RPMI7951 (cell line): ENCODE results near the gene MAK. TPM values are rescaled to one million over a fixed set of nuclear protein-coding genes. Genes with fewer than 3 reads are reported as not detected.
"Not testable (repeated sequence)": the region's sequence is repeated elsewhere in the genome, so short reads cannot be mapped to it uniquely, and the experiment has no call there.

Experiments used
- DNase-seq: peaks from one replicate; pipeline ENCODE4 v3.0.0-alpha.2; 2012; ENCODE audit warnings: low read depth
- total RNA-seq: library from RNA; depleted of rRNA; stranded (reverse); fragments of >200 nt; shearing (Covaris generic); gene quantifications from 2 replicates; pipeline ENCODE4 v1.2.3, GENCODE V29; 2014; rRNA removed

Gene MAK, protein sequence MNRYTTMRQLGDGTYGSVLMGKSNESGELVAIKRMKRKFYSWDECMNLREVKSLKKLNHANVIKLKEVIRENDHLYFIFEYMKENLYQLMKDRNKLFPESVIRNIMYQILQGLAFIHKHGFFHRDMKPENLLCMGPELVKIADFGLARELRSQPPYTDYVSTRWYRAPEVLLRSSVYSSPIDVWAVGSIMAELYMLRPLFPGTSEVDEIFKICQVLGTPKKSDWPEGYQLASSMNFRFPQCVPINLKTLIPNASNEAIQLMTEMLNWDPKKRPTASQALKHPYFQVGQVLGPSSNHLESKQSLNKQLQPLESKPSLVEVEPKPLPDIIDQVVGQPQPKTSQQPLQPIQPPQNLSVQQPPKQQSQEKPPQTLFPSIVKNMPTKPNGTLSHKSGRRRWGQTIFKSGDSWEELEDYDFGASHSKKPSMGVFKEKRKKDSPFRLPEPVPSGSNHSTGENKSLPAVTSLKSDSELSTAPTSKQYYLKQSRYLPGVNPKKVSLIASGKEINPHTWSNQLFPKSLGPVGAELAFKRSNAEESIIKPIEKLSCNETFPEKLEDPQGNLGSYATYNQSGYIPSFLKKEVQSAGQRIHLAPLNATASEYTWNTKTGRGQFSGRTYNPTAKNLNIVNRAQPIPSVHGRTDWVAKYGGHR
- total RNA-seq: not detected in 2 replicates

DNA sequence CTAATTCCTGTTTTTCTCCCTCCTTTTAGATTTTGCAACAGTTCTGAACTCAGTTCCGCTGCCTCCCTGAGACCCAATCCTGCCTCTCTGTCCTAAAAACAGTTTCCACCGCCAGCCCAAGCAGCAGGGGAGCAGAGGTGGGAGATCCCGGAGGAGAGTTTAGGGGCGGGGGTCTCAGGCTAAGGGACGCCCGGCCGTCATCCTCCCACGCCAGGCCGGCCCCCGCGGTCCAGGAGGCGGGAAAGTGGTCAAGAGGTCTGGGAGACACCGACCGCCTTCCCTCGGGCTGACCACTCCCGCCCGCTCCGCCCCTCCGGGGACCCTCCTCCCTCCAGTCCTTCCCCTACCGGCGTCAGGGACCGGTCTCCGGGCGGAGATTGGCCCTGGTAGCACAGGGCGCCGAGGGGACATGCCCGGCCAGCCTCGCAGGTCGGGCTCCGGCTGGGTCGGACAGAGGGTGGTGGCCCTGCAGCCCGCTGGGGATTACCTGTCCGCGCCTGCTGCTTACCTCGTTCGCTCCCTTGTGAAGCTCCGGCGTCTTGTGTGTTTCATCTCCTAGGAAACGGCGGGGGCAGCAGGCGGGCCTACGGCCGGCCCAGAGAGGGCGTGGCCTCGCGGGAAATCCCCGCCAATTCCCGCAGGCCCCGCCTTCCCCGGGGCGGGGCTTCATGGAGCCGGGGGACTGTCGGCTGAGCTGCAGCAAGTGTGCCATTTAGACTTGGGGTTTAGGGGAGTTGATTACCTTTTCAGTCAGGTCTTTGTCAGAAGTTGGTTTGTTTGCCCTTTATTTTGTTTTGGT lies at the start of gene MAK:
MAK (minus strand) TSS at position 545 of the 799 bp plus-strand sequence. CDS start 7,891 bp downstream, outside the sequence.
- DNase-seq: peak; percentile 78

DNA sequence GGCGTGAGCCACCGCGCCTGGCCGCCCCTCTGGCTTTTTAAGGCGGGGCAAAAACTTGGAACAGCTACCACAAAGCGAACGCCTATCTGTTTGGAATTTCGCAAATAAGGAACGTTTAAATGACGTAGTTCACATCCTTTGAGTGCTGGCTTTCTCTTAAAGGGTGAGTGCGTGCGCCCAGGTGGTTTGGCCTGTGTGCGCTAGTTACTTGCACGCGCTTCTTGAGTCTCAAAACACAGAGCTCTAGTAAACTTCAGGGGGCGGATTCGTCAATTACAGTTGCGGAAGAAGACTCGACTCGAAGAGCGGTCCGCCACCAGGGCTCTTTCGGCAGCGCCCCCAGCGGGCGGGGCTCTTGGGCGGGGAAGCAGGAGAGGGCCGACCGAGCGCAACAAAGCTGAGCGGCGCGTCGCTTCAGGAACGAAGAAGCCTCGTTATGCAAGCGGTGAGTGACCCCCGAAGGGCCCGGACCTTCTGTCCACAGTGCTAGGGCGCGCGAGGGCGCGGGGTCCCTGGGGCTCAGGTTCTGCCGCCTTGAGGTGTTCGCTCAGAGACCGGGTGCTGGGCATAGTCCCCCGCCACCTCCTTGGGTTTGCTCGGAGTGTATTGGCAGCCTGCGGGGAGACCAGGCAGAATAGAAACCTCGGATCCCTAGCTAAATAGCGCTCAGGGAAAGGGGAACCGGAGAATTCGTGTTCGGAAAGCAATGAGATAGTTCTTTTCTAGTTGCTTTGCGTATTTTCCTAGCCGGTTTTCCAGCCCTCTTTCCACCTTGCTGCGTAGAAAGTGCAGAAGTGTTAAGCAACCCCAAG lies 48.6 kb upstream of the MAK start, which contains the start of gene SYCP2L:
SYCP2L (plus strand) TSS at position 362 of the 812 bp plus-strand sequence; CDS start at position 437, 75 bp downstream.
- peak; percentile 82 for DNase-seq

DNA sequence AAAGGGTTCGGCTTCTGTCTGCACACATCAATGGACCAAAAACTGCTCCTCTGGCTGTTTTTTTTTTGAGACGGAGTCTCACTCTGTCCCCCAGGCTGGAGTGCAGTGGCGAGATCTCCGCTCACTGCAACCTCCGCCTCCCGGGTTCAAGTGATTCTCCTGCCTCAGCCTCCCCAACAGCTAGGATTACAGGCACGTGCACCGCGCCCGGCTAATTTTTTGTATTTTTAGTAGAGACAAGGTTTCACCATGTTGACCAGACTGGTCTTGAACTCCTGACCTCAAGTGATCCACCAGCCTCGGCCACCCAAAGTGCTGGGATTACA lies 48.0 kb upstream of the MAK start:
- DNase-seq: not testable (repeated sequence)

DNA sequence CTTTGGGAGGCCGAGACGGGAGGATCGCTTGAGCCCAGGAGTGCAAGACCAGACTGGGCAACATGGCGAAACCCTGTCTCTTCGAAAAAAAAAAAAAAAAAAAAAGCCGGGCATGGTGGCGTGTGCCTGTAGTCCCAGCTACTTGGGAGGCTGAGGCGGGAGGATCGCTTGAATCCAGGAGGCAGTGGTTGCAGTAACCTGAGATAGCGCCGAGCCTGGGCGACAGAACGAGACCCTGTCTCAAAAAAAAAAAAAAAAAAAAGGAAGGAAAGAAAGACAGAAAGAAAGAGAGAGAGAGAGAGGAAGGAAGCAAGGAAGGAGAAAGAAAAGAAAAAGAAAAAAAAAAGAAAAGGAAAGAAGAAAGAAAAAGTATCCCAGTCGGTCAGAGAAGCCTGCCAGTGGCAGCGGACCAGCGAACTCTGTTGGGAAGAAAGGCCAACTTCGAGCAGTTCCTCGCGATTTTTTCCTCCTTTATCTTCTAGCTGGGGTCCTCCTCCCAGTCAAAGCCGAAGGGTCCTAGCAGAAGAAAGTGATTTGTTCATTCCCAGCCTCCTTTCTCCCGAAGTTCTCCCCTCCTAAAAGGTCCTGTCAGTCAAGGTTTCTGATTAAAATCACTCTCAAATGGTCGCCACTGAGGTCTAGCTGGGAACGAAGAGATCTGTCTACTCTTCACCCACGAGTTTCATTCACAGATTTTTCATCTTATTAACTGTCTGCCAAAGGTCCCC lies 46.1 kb upstream of the MAK start:
- no peak for DNase-seq

DNA sequence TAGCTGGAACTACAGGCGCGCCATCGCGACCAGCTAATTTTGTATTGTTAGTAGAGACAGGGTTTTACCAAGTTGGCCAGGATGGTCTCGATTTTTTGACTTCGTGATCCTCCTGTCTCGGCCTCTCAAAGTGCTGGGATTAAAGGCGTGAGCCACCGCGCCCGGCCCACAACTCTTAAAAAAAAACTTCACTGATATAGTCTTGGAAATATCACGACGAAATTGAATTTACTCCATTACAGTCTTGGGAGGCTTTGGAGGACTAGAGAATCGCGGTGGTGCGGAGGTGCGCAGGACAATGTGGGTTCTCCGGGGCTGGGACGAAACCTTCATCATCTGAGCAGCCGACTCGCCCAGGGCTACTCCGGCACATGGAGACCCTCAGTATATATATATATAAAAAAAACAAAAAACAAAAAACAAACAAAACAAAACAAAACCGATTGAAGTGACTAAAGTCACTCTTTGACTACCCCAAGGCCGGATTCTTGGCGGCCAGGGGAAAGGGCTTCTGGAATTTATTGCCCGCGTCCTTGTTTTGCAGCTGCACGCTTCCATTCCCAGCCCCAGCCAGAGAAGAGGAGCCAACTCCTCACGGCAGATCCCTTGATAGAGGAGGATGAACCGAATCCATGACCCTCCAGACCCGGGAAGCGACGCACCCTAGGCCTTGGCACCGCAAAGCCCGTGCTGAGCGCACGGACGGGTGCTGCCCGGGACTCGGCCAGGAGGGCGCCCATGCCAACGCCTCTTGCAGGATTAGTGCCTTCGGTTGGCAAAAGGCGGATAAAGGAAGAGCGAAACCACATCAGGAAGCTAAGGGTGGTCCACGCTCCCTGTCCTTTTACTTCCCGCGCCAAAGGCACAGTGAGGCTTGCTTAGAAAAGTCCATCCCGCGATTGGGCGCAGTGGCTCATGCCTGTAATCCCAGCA lies 45.2 kb upstream of the MAK start:
- DNase-seq: no peak

DNA sequence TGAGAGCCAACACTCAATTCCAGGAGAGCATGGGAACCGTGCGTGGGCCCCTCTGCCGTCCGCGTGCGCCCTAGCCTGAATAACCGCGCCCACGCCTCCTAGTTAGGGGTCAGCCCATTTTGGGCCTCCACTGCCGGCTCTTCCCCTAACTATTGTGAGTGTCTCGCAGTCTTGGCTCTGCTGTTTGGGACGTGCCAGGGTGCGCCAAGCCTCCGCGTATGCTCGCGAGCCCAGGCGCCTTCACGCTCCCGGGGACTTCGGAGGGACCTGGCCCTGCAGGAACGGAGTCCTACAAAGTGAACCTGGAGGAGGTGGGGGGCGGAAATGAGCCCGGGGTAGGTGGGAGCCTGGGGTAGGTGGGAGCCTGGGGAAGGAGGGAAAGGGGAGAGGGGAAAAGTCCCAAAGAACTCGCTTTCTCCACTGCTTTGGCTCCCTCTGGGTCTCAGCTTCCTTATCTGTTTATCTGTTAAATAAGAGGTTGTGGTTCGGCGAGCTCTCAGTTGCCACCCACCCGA lies 44.4 kb upstream of the MAK start:
- no peak for DNase-seq

DNA sequence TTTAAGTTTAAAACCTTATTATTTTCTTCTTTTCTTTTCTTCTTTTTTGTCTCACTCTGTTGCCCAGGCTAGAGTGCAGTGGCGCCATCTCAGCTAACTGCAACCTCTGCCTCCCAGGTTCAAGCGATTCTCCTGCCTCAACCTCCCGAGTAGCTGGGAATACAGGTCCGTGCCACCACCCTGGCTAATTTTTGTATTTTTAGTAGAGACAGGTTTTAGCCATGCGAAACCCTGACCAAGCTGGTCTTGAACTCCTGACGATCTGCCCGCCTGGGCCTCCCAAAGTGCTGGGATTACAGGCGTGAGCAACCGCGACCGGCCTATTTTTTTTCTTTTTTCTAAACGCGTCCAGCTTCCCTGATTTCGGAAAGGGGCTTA lies 43.9 kb upstream of the MAK start:
- not testable (repeated sequence) for DNase-seq

DNA sequence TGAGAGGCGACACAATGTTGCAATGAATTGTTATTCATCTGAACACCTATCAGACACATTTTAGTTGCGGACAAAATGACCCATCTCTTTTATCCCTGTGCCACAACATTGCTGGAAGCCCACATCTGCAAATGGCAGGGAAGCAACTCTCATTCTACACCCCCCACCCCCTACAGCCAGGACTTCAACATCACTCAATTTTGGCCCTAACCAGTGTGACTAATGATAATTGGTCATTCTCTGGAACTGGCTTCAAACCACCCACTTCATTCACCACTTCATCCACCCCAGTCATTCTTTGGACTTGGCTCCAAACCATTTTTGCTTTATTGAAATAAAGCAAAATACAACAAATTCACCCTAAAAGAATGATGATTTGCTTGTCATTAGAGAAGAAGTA lies 42.0 kb upstream of the MAK start:
- DNase-seq: no peak

DNA sequence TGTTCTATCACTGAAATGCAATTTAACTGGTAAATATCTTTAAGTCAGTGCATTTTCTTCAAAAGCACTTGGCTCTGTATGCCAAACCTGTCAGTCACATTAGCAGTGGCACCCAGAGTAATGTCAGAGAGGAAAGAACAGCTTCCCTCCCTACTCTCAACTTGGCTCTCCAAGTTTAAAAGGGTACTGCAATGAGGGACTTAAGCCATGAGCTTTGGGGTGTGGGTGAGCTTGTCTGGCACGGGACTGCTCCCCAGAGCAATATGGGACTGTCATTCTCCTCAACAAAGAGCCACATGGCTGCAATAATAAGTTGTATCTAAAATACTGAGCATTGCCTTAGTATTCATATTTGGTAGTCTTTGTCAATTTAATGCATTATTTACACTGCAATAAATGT lies 39.5 kb upstream of the MAK start:
- no peak for DNase-seq

DNA sequence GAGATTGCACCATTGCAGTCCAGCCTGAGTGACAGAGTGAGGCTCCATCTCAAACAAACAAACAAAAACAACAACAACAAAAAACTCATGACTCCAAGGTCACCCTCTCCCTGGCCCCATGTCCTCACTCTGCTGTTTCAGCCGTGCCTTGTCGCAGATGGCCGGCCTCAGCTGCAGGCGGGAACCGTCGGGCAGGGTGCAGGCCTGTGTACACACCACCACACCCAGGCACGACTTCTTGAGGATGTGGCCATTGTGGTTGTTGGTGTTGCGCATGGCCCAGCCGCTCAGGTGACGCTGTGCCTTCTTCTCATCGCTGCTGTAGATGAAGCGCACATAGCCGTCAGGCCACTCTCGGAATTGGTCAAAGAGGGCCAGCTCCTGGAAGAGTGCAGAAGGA lies 38.7 kb upstream of the MAK start:
- no peak for DNase-seq

DNA sequence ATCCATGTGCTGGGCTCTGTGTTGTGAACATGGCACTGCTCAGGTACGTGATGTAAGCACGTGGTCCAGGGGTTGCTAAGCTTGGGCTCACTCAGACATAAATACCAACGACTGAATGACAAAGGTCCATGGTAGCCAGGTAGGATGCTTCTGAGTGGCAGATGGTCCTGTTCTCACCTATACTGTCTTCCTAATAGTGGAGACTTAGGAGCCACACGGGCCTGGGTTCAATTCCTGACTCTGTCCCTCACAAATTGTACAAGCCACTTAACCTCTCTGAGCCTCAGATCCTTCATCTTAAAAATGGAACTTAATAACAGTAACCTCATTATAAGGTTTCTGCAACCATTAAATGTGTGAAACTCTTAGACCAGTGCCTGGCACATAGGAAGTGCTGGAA lies 36.7 kb upstream of the MAK start:
- DNase-seq: no peak

DNA sequence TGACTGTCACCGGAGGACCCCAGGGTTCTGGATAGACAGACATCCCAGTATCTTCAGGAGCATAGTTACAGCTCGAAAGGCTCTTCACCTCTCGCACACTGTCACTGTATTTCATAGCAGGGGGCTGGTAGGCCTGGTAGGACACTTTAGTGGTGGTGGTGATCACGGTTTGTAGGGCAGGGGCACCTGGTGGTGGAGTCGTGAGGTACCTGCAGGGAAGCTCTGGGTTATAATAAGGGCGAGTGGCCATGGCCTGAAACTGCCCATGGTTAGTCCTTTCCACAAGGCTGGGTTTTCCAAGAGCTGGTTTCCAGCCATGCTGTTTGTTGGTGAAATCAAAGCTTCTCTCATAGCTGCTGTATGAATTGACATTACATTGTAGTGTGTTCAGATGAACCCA lies 35.9 kb upstream of the MAK start:
- DNase-seq: no peak

DNA sequence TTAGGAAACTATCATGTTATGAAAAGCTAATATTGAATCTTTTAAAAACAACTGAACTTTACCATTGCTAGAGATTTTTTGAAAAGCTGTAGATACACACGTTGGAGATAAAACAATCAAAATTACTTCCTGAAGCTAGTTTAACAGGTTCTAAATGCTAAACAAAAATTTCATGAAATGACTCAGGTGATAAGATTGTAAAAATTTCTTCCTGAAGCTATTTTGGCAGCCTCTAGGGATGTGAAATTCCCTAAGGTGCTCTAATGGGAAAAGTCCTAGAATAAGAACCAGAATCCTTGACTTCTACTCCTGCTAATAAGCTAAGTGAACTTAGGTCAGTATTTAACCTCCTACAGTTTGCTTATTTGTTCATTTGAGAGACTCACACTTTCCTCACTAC lies 35.0 kb upstream of the MAK start:
- no peak for DNase-seq

DNA sequence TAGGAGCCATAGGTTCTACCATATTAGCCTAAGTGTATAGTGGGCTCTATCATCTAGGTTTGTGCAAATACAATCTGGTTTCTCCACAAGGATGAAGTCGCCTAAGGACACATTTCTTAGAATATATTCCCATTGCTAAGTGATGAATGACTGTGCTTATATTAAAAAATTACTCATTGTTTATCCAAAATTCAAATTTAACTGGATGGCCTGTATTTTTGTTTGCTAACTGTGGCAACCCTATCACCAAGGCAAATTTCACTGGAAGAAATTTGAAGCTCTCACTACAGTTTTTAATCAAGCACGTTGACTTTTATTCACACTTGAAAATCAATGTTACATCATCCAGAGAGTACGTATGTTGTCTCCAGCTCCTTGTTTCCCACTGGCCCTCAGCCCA lies 29.6 kb upstream of the MAK start:
- no peak for DNase-seq

DNA sequence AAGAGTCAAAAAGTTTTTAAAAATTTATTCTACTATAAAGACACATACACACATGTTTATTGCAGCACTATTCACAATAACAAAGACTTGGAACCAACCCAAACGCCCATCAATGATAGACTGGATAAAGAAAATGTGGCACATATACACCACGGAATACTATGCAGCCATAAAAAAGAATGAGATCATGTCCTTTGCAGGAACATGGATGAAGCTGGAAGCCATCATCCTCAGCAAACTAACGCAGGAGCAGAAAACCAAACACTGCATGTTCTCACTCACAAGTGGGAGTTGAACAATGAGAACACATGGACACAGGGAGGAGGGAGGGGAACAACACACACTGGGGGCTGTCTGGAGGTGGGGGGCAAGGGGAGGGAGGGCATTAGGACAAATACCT lies 28.4 kb upstream of the MAK start:
- not testable (repeated sequence) for DNase-seq

DNA sequence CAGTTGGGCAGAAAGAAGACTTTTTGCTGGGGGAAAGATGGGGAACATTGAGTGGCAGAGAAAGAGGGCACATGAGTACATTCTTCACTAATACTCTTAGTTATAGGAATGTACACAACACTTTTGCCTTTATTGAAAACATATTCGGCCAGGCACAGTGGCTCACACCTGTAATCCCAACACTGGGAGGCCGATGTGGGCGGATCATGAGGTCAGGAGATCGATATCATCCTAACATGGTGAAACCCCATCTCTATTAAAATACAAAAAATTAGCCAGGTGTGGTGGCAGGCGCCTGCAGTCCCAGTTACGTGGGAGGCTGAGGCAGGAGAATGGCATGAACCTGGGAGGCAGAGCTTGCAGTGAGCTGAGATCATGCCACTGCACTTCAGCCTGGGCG lies 24.7 kb upstream of the MAK start:
- DNase-seq: not testable (repeated sequence)

DNA sequence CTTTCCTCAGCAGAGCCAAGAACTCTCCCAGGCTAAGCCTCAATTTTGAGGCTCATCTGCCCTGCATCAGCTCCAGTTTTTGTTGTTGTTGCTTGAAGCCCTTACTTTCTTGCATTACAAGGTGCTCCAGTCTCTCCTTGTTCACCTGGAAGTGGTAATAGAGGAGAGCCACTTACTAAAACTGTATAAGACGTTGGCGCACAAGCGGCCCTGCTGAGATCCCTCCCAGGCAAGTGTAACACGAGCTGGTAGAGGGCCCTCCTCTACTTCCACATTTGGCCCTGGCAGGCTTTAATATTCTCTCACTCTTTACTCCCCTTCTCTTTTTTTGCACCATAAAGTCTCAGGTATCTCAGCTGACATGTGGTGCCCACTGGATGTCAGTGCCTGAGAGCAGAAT lies 24.0 kb upstream of the MAK start:
- DNase-seq: no peak

DNA sequence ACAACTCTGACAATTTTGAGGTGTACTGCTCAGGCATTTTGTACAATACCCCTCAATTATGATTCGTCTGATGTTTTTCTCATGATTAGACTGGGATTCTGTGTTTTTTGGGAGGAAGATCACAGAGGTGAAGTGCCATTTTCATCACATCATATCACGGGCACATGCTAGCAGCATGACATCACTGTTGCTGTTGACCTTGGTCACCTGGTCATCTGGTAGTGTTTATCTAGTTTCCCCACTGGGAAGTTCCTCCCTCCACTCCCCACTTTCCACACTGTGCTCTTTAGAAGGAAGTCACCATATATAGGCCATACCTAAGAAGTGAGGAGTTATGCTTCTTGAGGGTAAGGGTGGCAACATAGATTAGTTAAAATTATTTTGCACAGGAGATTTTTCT lies 22.7 kb upstream of the MAK start:
- DNase-seq: no peak

DNA sequence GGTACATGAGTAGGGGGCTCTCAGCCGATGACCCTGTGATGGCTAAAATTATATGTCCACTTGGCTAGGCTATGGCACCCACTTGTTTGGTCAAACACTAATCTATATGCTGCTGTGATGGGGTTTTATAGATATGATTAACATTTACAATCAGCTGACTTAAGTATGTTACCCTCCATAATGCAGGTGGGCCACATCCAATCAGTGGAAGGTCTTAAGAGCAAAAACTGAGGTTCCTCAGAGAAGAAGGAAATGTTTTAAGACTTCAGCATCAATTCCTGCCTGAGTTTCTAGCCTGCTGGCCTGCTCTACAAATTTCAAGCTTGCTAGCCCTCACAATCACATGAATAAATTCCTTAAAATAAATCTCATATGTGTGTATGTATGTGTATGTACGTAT lies 18.9 kb upstream of the MAK start:
- DNase-seq: no peak
